Adipocyte (in vitro differentiated cells): ENCODE measurements around the gene NPRL2.

Experiments used
- DNase-seq: peaks from one replicate; pipeline ENCODE4 v3.0.0-alpha.2; 2015; ENCODE audit warnings: low read depth
- H3K27me3 ChIP-seq: replicated peaks from 2 replicates; pipeline ENCODE4 v1.7.0; 2013; ENCODE audit warnings: mild to moderate bottlenecking, low read length, moderate library complexity; ENCODE audit not compliant: control insufficient read depth, insufficient read depth
- H3K36me3 ChIP-seq: 2 replicates; pipeline ENCODE4 v1.7.0; 2013; ENCODE audit warnings: low read length, mild to moderate bottlenecking, moderate library complexity; ENCODE audit not compliant: control insufficient read depth, insufficient read depth, severe bottlenecking
- H3K4me1 ChIP-seq: 2 replicates; pipeline ENCODE4 v1.7.0; 2013; ENCODE audit warnings: mild to moderate bottlenecking, low read length, moderate library complexity; ENCODE audit not compliant: control insufficient read depth, insufficient read depth
- H3K4me3 ChIP-seq: 2 replicates; pipeline ENCODE4 v1.7.0; 2013; ENCODE audit warnings: mild to moderate bottlenecking, low read length, moderate library complexity
- H3K9ac ChIP-seq: 2 replicates; pipeline ENCODE4 v1.7.0; 2013; ENCODE audit warnings: mild to moderate bottlenecking, low read length, moderate library complexity
- H3K9me3 ChIP-seq: 2 replicates; pipeline ENCODE4 v1.7.0; 2013; ENCODE audit warnings: mild to moderate bottlenecking, low read length, moderate library complexity; ENCODE audit not compliant: control insufficient read depth

The NPRL2 gene

DNA sequence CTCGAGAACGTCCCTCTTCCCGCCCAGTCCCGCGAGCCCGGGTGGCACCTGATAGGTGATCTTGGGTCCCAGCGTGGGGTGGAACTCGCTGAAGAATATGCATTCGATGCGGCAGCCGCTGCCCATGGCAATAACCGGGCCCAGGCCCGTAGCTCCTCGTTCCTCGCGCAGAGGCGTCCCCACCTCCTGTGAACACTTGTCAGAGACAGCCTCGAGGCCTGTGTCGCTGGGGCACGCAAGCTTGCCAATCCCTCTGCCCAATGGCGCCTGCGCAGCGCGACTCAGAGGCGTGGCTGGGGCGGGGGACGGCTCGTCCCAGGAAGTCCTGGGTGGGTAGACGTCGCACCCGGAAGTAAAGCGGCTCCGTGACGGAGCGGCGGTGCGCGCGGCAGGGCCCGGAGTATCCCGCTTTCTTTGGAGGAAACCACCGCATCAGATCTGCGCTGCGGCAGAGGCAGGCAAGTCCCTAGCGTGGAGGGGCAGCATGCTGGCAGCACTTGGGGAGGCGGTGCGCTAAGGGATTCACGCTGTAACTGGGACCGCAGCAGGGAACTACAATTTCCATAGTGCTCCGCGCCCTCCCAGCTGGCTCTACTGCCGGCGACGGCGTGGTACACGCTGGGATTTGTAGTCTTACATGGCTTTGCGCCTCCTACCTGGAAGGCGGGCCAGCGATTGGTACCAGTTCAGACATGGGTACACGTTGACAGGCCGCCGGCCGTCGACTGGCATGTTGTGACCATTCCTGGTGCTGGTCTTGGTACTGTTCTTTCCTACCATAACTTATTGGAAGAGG lies at the start of gene NPRL2, which contains the start of gene CYB561D2:
TSS of gene NPRL2 (minus strand) at position 249 of the 796 bp plus-strand sequence. CDS start at position 126, 123 bp downstream.
TSS of gene CYB561D2 (plus strand) at position 336 of the 796 bp plus-strand sequence. CDS start 572 bp downstream, outside the sequence.
- Histone ChIP-seq H3K4me1 (peaks cover 29% of the 10 kb centered on the region), H3K27me3 (no peaks in the 10 kb centered on the region), H3K4me3 (peak within 1 kb of the TSS; percentile 88), H3K9ac (peak within 1 kb of the TSS; percentile 95), H3K9me3 (no peaks in the 10 kb centered on the region), H3K36me3 (peaks cover 34% of the 10 kb centered on the region)
- peak; percentile 97 for DNase-seq

- H3K9me3 ChIP-seq = no peaks in the 10 kb centered on the region
- H3K4me3 ChIP-seq = no peak overlapping the region
- DNase-seq = no peak
- H3K4me1 ChIP-seq = no peaks in the 10 kb centered on the region
- no peaks in the 10 kb centered on the region for H3K36me3 ChIP-seq
- H3K9ac ChIP-seq = no peak overlapping the region
- peaks cover 53% of the 10 kb centered on the region for H3K27me3 ChIP-seq
Observed at GRCh38 chr3:50396502-50396901, 45.9 kb upstream of the NPRL2 start.

DNA sequence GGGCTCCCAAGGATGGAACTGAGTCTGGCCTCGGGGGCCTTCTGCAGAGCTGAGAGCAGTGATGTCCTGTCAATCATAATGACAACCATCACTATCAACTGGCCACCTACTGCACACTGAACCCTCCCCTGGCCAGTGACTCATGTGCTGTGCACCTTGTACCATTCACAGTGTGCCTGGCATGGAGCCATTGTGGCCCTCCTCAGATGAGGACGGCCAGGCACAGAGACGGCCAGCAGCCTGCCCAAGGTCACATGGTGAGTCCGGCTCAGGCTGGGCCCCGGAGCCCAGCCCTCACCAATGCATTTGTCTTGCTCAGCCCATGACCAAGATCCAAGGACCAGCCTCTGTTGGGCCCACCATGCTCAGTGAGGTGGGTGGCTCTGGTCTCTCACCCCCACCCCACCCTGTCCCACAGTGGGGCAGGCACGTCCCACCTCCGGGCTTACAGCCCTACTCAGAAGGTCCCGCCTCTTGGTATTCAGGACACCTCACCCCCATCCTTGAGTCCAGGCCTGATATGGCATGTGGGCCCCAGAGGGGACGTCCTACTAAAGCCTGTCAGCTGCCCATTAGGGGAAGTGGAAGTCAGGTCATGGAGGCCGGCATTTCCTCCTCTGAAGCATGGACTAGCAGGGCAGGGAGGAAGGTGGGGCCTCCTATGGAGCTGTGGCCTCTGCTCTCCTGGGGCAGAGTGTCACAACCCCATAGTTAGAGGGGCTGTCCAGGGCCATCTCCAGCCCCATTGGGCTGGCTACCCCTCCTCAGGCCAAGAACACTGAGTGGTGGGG lies 44.7 kb upstream of the NPRL2 start:
- Histone ChIP-seq H3K4me3 (no peak overlapping the region), H3K9ac (no peak overlapping the region), H3K9me3 (no peaks in the 10 kb centered on the region), H3K27me3 (peaks cover 53% of the 10 kb centered on the region), H3K36me3 (no peaks in the 10 kb centered on the region), H3K4me1 (no peaks in the 10 kb centered on the region)
- no peak for DNase-seq

DNA sequence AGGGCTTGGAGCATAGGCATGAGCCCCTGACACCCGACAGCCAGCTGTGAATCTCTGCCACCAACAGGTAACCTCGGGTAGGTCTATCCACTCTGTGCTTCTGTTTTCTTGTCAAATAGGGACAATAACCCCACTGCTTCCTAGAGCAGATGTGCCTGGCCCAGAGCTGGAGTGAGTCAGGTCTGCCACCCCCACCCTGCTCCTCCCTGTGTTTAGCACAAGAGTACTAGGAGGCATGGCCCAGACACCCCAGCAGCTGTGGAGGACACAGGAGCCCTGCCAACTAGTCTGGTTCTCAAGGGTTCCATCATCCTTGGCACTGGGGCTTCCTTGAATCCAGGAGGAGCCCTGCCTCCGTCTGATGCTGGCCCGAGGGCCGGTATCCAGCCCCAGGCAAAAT lies 42.5 kb upstream of the NPRL2 start:
- H3K9me3 ChIP-seq = no peaks in the 10 kb centered on the region
- no peaks in the 10 kb centered on the region for H3K4me1 ChIP-seq
- H3K36me3 ChIP-seq = no peaks in the 10 kb centered on the region
- peaks cover 44% of the 10 kb centered on the region for H3K27me3 ChIP-seq
- no peak overlapping the region for H3K4me3 ChIP-seq
- no peak overlapping the region for H3K9ac ChIP-seq
- no peak for DNase-seq

DNA sequence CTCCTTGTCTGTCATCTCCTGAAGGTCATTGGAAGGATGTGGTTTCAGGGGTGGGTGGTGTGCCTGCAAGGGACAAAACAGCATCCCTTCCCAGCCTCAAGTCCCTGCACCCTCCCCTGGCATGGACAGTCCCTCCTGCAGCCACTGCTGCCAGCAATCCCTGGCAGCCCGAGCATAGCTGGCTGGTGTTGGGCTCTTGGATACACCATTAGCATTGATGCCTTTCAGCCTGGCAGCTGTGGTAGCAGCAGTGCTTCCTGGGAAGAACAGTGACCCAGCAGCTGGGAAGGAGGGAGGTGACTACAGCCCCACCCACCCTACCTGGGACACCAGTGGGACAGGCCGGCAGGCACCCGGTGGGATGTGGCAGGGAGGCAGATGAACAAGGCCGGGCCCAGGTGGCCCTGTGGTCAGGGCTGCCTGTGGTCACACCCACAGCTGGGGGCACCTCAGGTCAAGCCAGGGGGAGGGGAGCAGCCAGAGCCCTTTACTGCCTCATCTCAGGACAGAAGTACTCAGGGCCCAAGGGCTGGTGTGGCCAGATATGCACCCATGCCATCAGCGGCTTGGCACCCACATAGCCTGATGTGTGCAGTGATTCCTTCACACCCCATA lies 41.6 kb upstream of the NPRL2 start:
- Histone ChIP-seq H3K36me3 (no peaks in the 10 kb centered on the region), H3K9me3 (no peaks in the 10 kb centered on the region), H3K4me3 (no peak overlapping the region), H3K9ac (no peak overlapping the region), H3K27me3 (peaks cover 42% of the 10 kb centered on the region), H3K4me1 (no peaks in the 10 kb centered on the region)
- no peak for DNase-seq

GRCh38 chr3:50390508-50391224 lies 40.1 kb upstream of the NPRL2 start:
- no peaks in the 10 kb centered on the region for H3K36me3 ChIP-seq
- H3K4me3 ChIP-seq = no peak overlapping the region
- no peak overlapping the region for H3K9ac ChIP-seq
- DNase-seq = no peak
- H3K9me3 ChIP-seq = no peaks in the 10 kb centered on the region
- peaks cover 48% of the 10 kb centered on the region for H3K27me3 ChIP-seq
- no peaks in the 10 kb centered on the region for H3K4me1 ChIP-seq

DNA sequence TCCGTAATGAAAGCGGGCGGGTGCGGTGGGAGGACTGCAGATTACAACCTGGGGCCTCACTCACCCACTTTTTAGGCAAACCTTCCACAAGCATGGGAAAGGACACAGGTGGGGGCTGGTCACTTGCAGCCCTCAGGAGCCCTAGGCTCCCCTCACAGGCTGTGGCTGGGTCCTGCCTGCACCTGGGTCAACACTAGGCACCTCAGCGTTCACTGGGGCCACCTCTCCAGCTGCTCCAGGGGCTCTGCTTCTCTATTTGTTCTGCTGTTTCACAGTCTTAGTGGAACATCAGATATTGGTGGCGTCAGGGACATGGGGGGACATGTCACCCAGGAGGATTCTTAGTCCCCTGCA lies 38.8 kb upstream of the NPRL2 start:
- Histone ChIP-seq H3K9me3 (no peaks in the 10 kb centered on the region), H3K27me3 (peaks cover 46% of the 10 kb centered on the region), H3K4me1 (no peaks in the 10 kb centered on the region), H3K36me3 (no peaks in the 10 kb centered on the region), H3K4me3 (no peak overlapping the region), H3K9ac (no peak overlapping the region)
- DNase-seq = no peak

GRCh38 chr3:50388720-50389413 lies 38.3 kb upstream of the NPRL2 start:
- Histone ChIP-seq H3K36me3 (no peaks in the 10 kb centered on the region), H3K4me3 (no peak overlapping the region), H3K4me1 (no peaks in the 10 kb centered on the region), H3K9ac (no peak overlapping the region), H3K27me3 (peaks cover 43% of the 10 kb centered on the region), H3K9me3 (no peaks in the 10 kb centered on the region)
- peak; percentile 8 for DNase-seq

DNA sequence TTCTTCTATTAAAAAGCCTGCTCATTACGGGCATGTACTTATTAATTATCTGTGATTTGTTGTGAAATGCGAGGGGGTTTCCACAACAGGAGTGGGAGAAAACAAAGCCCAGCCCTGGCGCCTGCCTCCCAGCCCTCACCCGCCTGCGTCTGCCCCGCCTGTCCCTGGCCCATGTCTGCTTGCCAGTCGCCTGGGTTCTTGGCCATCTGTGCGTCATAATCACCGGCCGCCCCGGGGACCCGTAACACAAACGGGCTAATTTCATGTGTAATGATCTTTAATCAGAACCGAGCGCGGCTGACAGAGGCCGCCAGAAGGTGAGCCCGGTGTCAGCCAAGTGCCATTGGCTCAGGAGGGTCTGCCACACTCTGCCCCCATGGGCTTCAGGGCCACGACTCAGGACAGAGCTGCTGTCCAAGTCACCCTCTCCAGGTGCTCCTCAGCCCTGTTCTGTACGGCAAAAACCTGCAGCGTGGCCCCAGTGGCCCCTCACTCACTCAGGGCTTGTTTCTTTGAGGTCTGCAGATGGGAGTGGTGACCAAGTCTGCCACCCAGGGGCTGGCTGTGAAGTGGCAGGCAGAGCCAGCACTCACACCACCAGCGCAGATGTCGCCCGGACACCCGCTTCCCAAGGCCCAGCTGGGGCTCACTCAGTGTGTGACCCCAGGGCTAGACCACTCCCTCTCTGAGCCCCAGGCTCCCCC lies 37.6 kb upstream of the NPRL2 start:
- no peaks in the 10 kb centered on the region for H3K36me3 ChIP-seq
- DNase-seq = peak; percentile 19
- no peak overlapping the region for H3K4me3 ChIP-seq
- no peaks in the 10 kb centered on the region for H3K9me3 ChIP-seq
- peaks cover 36% of the 10 kb centered on the region for H3K27me3 ChIP-seq
- H3K4me1 ChIP-seq = no peaks in the 10 kb centered on the region
- H3K9ac ChIP-seq = no peak overlapping the region

DNA sequence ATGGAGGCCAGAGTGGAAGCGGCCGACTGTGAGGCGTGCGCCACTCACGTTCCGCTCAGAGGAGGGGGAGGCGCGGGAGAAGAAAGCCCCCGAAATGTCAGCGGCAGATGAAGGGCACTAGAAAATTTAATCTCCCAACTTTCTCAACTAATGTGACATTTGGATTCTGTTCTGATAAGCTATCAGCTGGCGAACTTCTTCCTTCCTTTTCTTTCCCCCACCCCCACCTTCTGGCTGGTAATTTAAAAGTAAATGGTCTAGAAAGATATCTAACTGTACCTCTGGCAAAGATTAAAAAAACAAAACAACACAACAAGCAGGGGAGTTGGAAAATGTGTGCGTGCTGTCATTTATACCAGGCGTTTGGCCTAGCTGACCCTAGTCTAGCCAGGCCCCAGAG lies 35.2 kb upstream of the NPRL2 start:
- Histone ChIP-seq H3K4me3 (no peak overlapping the region), H3K4me1 (no peaks in the 10 kb centered on the region), H3K9ac (no peak overlapping the region), H3K9me3 (no peaks in the 10 kb centered on the region), H3K27me3 (peaks cover 27% of the 10 kb centered on the region), H3K36me3 (no peaks in the 10 kb centered on the region)
- no peak for DNase-seq
